Hematopoietic multipotent progenitor cell treated with erythropoietin and hydrocortisone succinate and interleukin-3 and kit ligand, for 6 days (in vitro differentiated cells): Measurements from ENCODE around the gene ADAMTSL5.
A peak's percentile ranks its signal among the peaks of the same experiment; 100 is the strongest.
"Not testable (repeated sequence)": the region's sequence is repeated elsewhere in the genome, so short reads cannot be mapped to it uniquely, and the experiment has no call there.

Source experiments
- DNase-seq: peaks from one replicate; pipeline ENCODE4 v3.0.0-alpha.2; 2015

ADAMTSL5 gene

GRCh38 chr19:1528596-1529429 is 16.0 kb upstream of the ADAMTSL5 start:
- DNase-seq, result no peak

- no peak for DNase-seq
Measured at GRCh38 chr19:1527650-1528309, 15.0 kb upstream of the ADAMTSL5 start.

- no peak for DNase-seq
Measured at GRCh38 chr19:1526979-1527649, 14.3 kb upstream of the ADAMTSL5 start.

- DNase-seq, result no peak
Measured at GRCh38 chr19:1526066-1526778, 13.4 kb upstream of the ADAMTSL5 start.

- peak; percentile 1 for DNase-seq
Measured at GRCh38 chr19:1525343-1525742, 12.5 kb upstream of the ADAMTSL5 start.

GRCh38 chr19:1524972-1525325 is 12.1 kb upstream of the ADAMTSL5 start:
- peak; percentile 6 for DNase-seq

GRCh38 chr19:1524287-1524971 is 11.6 kb upstream of the ADAMTSL5 start:
- DNase-seq, result no peak

- no peak for DNase-seq
Measured at GRCh38 chr19:1523412-1524286, 10.8 kb upstream of the ADAMTSL5 start, which contains the start of gene PLK5. Gene PLK5 (plus strand): TSS chr19:1524077. CDS start chr19:1526997, 2,920 bp downstream.

GRCh38 chr19:1522838-1523237 is 10.0 kb upstream of the ADAMTSL5 start:
- no peak for DNase-seq

- DNase-seq, result no peak
Measured at GRCh38 chr19:1522061-1522460, 9.2 kb upstream of the ADAMTSL5 start.

- no peak for DNase-seq
Measured at GRCh38 chr19:1521636-1522035, 8.8 kb upstream of the ADAMTSL5 start.

- DNase-seq, result no peak
Measured at GRCh38 chr19:1520203-1520780, 7.5 kb upstream of the ADAMTSL5 start.

- not testable (repeated sequence) for DNase-seq
Measured at GRCh38 chr19:1519802-1520201, 7.0 kb upstream of the ADAMTSL5 start.

GRCh38 chr19:1518471-1518870 is 5.7 kb upstream of the ADAMTSL5 start:
- DNase-seq, result no peak

GRCh38 chr19:1516395-1516753 is 3.6 kb upstream of the ADAMTSL5 start:
- DNase-seq, result no peak

- no peak for DNase-seq
Measured at GRCh38 chr19:1514986-1515721, 2.3 kb upstream of the ADAMTSL5 start.

GRCh38 chr19:1514295-1514661 is 1.5 kb upstream of the ADAMTSL5 start:
- DNase-seq, result no peak

- DNase-seq, result peak; percentile 78
Measured at GRCh38 chr19:1513499-1514294, 878 bp upstream of the ADAMTSL5 start.
